Stimulated activated naive B cell treated with anti-CD40 and anti-IgM and Interleukin-4, amounts not matched to agents 10 μg/mL and 1 μg/mL and 100 μg/mL, for 72 hours (primary cell): ENCODE results near the gene TRPM7.

Source experiments
- ATAC-seq, 2 donors: fragments of 150-1000 bp; cut with Tn5 transposase; replicated peaks; 2 replicates each; pipeline ENCODE4 v1.10.0; 2021; ENCODE audit warnings: moderate library complexity in 1 of 2
- DNase-seq: peaks from one replicate; pipeline ENCODE4 v3.0.0; 2021
- H3K27ac Mint-ChIP-seq: one replicate; pipeline ENCODE4 v1.8.0; 2022; ENCODE audit warnings: mild to moderate bottlenecking, mixed read lengths
- H3K27me3 Mint-ChIP-seq, 2 donors: one replicate each; pipeline ENCODE4 v1.8.0; 2022; ENCODE audit warnings: mixed read lengths in 2 of 2
- H3K36me3 Mint-ChIP-seq, 2 donors: one replicate each; pipeline ENCODE4 v1.8.0; 2022; ENCODE audit warnings: mixed read lengths in 2 of 2, mild to moderate bottlenecking in 1 of 2
- H3K4me1 Mint-ChIP-seq, 2 donors: one replicate each; pipeline ENCODE4 v1.8.0; 2022; ENCODE audit warnings: mixed read lengths in 2 of 2, mild to moderate bottlenecking in 1 of 2
- H3K4me3 Mint-ChIP-seq, 2 donors: one replicate each; pipeline ENCODE4 v1.8.0; 2022; ENCODE audit warnings: mild to moderate bottlenecking in 2 of 2, mixed read lengths in 2 of 2, moderate library complexity in 1 of 2
- H3K9me3 Mint-ChIP-seq, 2 donors: one replicate each; pipeline ENCODE4 v1.8.0; 2022; ENCODE audit warnings: mixed read lengths in 2 of 2, mild to moderate bottlenecking in 1 of 2

The TRPM7 gene

GRCh38 chr15:50563756-50564155 lies 122.8 kb downstream of the TRPM7 start:
- no peaks in the 10 kb centered on the region for H3K27me3 Mint-ChIP-seq
- no peak overlapping the region for H3K4me3 Mint-ChIP-seq
- H3K4me1 Mint-ChIP-seq, result peaks cover 5 to 6% of the 10 kb centered on the region in 2 donors
- no peak for DNase-seq
- no peak overlapping the region for H3K27ac Mint-ChIP-seq
- no peak for ATAC-seq
- H3K36me3 Mint-ChIP-seq, result peaks cover 23 to 30% of the 10 kb centered on the region in 2 donors
- no peaks in the 10 kb centered on the region for H3K9me3 Mint-ChIP-seq

GRCh38 chr15:50562735-50563640 lies 123.6 kb downstream of the TRPM7 start:
- peak; percentile 39 to 56 for ATAC-seq
- Mint-ChIP-seq H3K9me3 (no peaks in the 10 kb centered on the region), H3K27me3 (no peaks in the 10 kb centered on the region), H3K4me3 (no peak overlapping the region), H3K4me1 (peaks cover 5 to 6% of the 10 kb centered on the region in 2 donors), H3K36me3 (peaks cover 21 to 26% of the 10 kb centered on the region in 2 donors), H3K27ac (peak overlapping the region; percentile 60)
- DNase-seq, result no peak

- Mint-ChIP-seq H3K27ac (peak overlapping the region; percentile 5), H3K9me3 (peaks cover 0 to 2% of the 10 kb centered on the region in 2 donors), H3K36me3 (peaks cover 27 to 33% of the 10 kb centered on the region in 2 donors), H3K4me3 (no peak overlapping the region), H3K27me3 (no peaks in the 10 kb centered on the region), H3K4me1 (peaks cover 9 to 25% of the 10 kb centered on the region in 2 donors)
- ATAC-seq, result no peak
- DNase-seq, result no peak
Observed at GRCh38 chr15:50558012-50558411, 128.6 kb downstream of the TRPM7 start.

- ATAC-seq (peak; percentile 79 to 86), DNase-seq (no peak)
- Mint-ChIP-seq H3K27me3 (no peaks in the 10 kb centered on the region), H3K36me3 (peaks cover 20 to 25% of the 10 kb centered on the region in 2 donors), H3K4me1 (peaks cover 6 to 20% of the 10 kb centered on the region in 2 donors), H3K27ac (peak overlapping the region; percentile 5), H3K4me3 (no peak overlapping the region), H3K9me3 (peaks cover 0 to 2% of the 10 kb centered on the region in 2 donors)
Observed at GRCh38 chr15:50556642-50557371, 129.8 kb downstream of the TRPM7 start.

GRCh38 chr15:50552238-50552637 lies 134.4 kb downstream of the TRPM7 start:
- H3K36me3 Mint-ChIP-seq, result peaks cover 13 to 21% of the 10 kb centered on the region in 2 donors
- ATAC-seq, result peak in 1 of 2 donors; percentile 26
- no peaks in the 10 kb centered on the region for H3K27me3 Mint-ChIP-seq
- H3K4me1 Mint-ChIP-seq, result peaks cover 7 to 18% of the 10 kb centered on the region in 2 donors
- peak overlapping the region; percentile 59 for H3K27ac Mint-ChIP-seq
- H3K9me3 Mint-ChIP-seq, result peaks cover 0 to 2% of the 10 kb centered on the region in 2 donors
- DNase-seq, result no peak
- no peak overlapping the region for H3K4me3 Mint-ChIP-seq

- H3K4me3 Mint-ChIP-seq, result no peak overlapping the region
- H3K27me3 Mint-ChIP-seq, result no peaks in the 10 kb centered on the region
- peaks cover 2 to 9% of the 10 kb centered on the region in 2 donors for H3K36me3 Mint-ChIP-seq
- H3K27ac Mint-ChIP-seq, result no peak overlapping the region
- ATAC-seq (no peak), DNase-seq (no peak)
- H3K4me1 Mint-ChIP-seq, result peaks cover 2 to 4% of the 10 kb centered on the region in 2 donors
- no peaks in the 10 kb centered on the region for H3K9me3 Mint-ChIP-seq
Observed at GRCh38 chr15:50549326-50549725, 137.3 kb downstream of the TRPM7 start.

- no peak for ATAC-seq
Observed at GRCh38 chr15:50546566-50546965, 140.0 kb downstream of the TRPM7 start, which contains the start of gene USP50. Gene USP50 (minus strand): TSS chr15:50546666. CDS start chr15:50546525, 141 bp downstream.

GRCh38 chr15:50544368-50544767 lies 142.2 kb downstream of the TRPM7 start:
- Mint-ChIP-seq H3K4me3 (no peak overlapping the region), H3K4me1 (peaks cover 0 to 2% of the 10 kb centered on the region in 2 donors), H3K27me3 (no peaks in the 10 kb centered on the region), H3K36me3 (no peaks in the 10 kb centered on the region), H3K9me3 (no peaks in the 10 kb centered on the region), H3K27ac (no peak overlapping the region)
- DNase-seq (no peak), ATAC-seq (no peak)

More at GRCh38 chr15:50546566-50546965, 140.0 kb downstream of the TRPM7 start, which contains the start of gene USP50:
- H3K9me3 Mint-ChIP-seq, result no peaks in the 10 kb centered on the region
- no peak for DNase-seq
- peaks cover 0 to 6% of the 10 kb centered on the region in 2 donors for H3K36me3 Mint-ChIP-seq
- H3K4me1 Mint-ChIP-seq, result peaks cover under 1 to 2% of the 10 kb centered on the region in 2 donors
- no peaks in the 10 kb centered on the region for H3K27me3 Mint-ChIP-seq
- H3K27ac Mint-ChIP-seq, result peak within 1 kb of the TSS; percentile 39
- H3K4me3 Mint-ChIP-seq, result no peak within 1 kb of the TSS

GRCh38 chr15:50543556-50543955 lies 143.0 kb downstream of the TRPM7 start:
- Mint-ChIP-seq H3K9me3 (no peaks in the 10 kb centered on the region), H3K27me3 (no peaks in the 10 kb centered on the region), H3K4me1 (peaks cover 0 to 2% of the 10 kb centered on the region in 2 donors), H3K36me3 (no peaks in the 10 kb centered on the region), H3K4me3 (no peak overlapping the region), H3K27ac (no peak overlapping the region)
- ATAC-seq (no peak), DNase-seq (no peak)

- H3K4me1 Mint-ChIP-seq, result peaks cover 0 to 2% of the 10 kb centered on the region in 2 donors
- ATAC-seq, result no peak
- no peak for DNase-seq
- no peak overlapping the region for H3K4me3 Mint-ChIP-seq
- no peaks in the 10 kb centered on the region for H3K9me3 Mint-ChIP-seq
- no peak overlapping the region for H3K27ac Mint-ChIP-seq
- no peaks in the 10 kb centered on the region for H3K27me3 Mint-ChIP-seq
- no peaks in the 10 kb centered on the region for H3K36me3 Mint-ChIP-seq
Observed at GRCh38 chr15:50542887-50543210, 143.7 kb downstream of the TRPM7 start.

GRCh38 chr15:50531766-50532165 lies 154.8 kb downstream of the TRPM7 start:
- Mint-ChIP-seq H3K27me3 (no peaks in the 10 kb centered on the region), H3K4me3 (no peak overlapping the region), H3K27ac (no peak overlapping the region), H3K36me3 (peaks cover 3 to 8% of the 10 kb centered on the region in 2 donors), H3K4me1 (no peaks in the 10 kb centered on the region), H3K9me3 (peaks cover 0 to 4% of the 10 kb centered on the region in 2 donors)
- DNase-seq (no peak), ATAC-seq (no peak)

- peaks cover 3 to 8% of the 10 kb centered on the region in 2 donors for H3K36me3 Mint-ChIP-seq
- H3K27me3 Mint-ChIP-seq, result no peaks in the 10 kb centered on the region
- H3K27ac Mint-ChIP-seq, result no peak overlapping the region
Observed at GRCh38 chr15:50531163-50531562, 155.4 kb downstream of the TRPM7 start.

GRCh38 chr15:50523851-50524251 lies 162.7 kb downstream of the TRPM7 start:
- Mint-ChIP-seq H3K4me3 (no peak overlapping the region), H3K27me3 (no peaks in the 10 kb centered on the region), H3K27ac (no peak overlapping the region), H3K36me3 (peaks cover 2 to 3% of the 10 kb centered on the region in 2 donors), H3K9me3 (peaks cover 2 to 4% of the 10 kb centered on the region in 2 donors), H3K4me1 (no peaks in the 10 kb centered on the region)
- DNase-seq (no peak), ATAC-seq (no peak)

More at GRCh38 chr15:50531163-50531562, 155.4 kb downstream of the TRPM7 start:
- no peak overlapping the region for H3K4me3 Mint-ChIP-seq
- H3K4me1 Mint-ChIP-seq, result no peaks in the 10 kb centered on the region
- no peak for ATAC-seq
- DNase-seq, result no peak
- peaks cover 0 to 4% of the 10 kb centered on the region in 2 donors for H3K9me3 Mint-ChIP-seq

- Mint-ChIP-seq H3K36me3 (peaks cover 0 to 11% of the 10 kb centered on the region in 2 donors), H3K27me3 (no peaks in the 10 kb centered on the region), H3K9me3 (peaks cover 5% of the 10 kb centered on the region in 2 donors), H3K4me3 (no peak overlapping the region), H3K27ac (no peak overlapping the region), H3K4me1 (no peaks in the 10 kb centered on the region)
- no peak for ATAC-seq
- DNase-seq, result no peak
Observed at GRCh38 chr15:50519740-50520425, 166.7 kb downstream of the TRPM7 start.
